ENCODE measurements around the gene LSR. TPM values are rescaled to one million over a fixed set of nuclear protein-coding genes. Genes with fewer than 3 reads are reported as not detected.

The LSR gene
- total RNA-seq, 2 donors from 2014 or later, result 119 to 202 TPM

DNA sequence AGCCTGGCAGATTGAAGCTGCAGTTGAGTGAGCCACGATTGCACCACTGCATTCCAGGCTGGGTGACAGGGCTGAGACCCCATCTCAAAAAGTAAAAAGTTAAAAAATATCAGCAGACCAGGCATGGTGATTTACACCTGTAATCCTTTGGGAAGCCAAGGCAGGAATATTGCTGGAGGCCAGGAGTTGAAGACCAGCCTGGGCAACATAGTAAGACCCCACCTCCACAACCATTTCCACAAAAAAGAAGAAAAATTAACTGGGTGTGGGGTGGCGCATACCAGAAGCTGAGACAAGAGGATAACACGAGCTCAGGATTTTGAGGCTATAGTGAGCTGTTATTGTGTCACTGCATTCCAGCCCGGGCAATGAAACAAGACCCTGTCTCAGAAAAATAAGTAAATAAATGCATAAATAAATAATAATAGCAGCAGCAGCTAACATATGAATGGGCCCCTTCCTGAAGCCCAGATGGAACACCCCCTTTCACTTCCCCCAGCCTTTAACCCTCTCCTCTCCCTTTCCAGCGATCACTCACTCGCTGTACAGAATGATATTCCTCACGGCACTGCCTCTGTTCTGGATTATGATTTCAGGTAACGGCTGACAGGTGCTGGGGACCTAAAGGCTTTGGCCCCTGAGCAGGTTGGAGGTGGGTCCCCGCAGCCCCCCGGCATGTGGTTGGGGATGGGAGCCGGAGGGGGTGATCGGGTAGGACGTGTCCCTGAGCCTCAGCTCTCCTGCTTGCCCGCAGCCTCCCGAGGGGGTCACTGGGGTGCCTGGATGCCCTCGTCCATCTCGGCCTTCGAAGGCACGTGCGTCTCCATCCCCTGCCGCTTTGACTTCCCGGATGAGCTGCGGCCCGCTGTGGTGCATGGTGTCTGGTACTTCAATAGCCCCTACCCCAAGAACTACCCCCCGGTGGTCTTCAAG lies 46.3 kb downstream of the LSR start:
- no peak overlapping the region for H3K27ac ChIP-seq
- TF ChIP-seq POLR2AphosphoS5 (IDR thresholded peaks at IDR 0.05) (no peak), POLR2A (IDR thresholded peaks at IDR 0.05) (no peak)
- TF ChIP-seq, protein P1, sequence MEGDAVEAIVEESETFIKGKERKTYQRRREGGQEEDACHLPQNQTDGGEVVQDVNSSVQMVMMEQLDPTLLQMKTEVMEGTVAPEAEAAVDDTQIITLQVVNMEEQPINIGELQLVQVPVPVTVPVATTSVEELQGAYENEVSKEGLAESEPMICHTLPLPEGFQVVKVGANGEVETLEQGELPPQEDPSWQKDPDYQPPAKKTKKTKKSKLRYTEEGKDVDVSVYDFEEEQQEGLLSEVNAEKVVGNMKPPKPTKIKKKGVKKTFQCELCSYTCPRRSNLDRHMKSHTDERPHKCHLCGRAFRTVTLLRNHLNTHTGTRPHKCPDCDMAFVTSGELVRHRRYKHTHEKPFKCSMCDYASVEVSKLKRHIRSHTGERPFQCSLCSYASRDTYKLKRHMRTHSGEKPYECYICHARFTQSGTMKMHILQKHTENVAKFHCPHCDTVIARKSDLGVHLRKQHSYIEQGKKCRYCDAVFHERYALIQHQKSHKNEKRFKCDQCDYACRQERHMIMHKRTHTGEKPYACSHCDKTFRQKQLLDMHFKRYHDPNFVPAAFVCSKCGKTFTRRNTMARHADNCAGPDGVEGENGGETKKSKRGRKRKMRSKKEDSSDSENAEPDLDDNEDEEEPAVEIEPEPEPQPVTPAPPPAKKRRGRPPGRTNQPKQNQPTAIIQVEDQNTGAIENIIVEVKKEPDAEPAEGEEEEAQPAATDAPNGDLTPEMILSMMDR (IDR thresholded peaks at IDR 0.05), result no peak
- intact Hi-C loops (cut with DNase I), result no loop called here
- no peak overlapping the region for H3K4me3 ChIP-seq
- H3K36me3 ChIP-seq, result no peaks in the 10 kb centered on the region
- no peaks in the 10 kb centered on the region for H3K9me3 ChIP-seq
- no peaks in the 10 kb centered on the region for H3K27me3 ChIP-seq (replicated peaks; ENCODE audit: insufficient read depth)
- DNase-seq (ENCODE audit: low spot score), result no peak
- no peaks in the 10 kb centered on the region for H3K4me1 ChIP-seq (replicated peaks)
- WGBS, result 64% methylated on average over 25 of the region's 25 CpGs

DNA sequence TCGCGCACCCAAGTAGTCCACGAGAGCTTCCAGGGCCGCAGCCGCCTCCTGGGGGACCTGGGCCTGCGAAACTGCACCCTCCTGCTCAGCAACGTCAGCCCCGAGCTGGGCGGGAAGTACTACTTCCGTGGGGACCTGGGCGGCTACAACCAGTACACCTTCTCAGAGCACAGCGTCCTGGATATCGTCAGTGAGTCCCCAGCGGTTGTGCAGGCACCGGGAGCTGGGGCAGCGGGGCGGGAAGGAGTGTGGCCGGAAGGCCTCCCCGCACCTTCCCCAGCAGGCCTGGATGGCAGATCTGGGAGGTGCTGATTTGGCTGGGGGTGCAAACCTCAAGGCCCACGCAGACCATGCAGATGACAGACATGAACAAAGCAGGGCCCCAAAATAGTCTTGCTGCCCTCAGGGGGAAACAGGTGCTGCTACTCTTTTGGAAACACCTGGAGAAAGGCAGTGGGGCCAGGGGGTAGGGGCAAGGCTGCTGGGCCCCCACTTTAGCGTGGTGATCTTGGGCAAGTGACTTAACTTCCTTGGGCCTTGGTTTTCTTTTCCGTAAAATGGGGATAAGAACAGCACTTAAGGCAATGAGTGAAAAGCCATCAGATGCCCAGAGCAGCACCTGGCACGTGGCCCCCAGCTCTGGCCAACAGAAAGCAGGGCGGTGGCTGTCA lies 47.1 kb downstream of the LSR start:
- Histone ChIP-seq H3K27me3 (replicated peaks; ENCODE audit: insufficient read depth) (no peaks in the 10 kb centered on the region), H3K9me3 (no peaks in the 10 kb centered on the region), H3K4me3 (no peak overlapping the region), H3K27ac (no peak overlapping the region), H3K36me3 (no peaks in the 10 kb centered on the region), H3K4me1 (replicated peaks) (no peaks in the 10 kb centered on the region)
- WGBS, result 56% methylated on average over 24 of the region's 24 CpGs
- TF ChIP-seq, protein P1 (IDR thresholded peaks at IDR 0.05), result no peak
- TF ChIP-seq POLR2A (IDR thresholded peaks at IDR 0.05) (no peak), POLR2AphosphoS5 (IDR thresholded peaks at IDR 0.05) (no peak)
- DNase-seq (ENCODE audit: low spot score), result no peak
- intact Hi-C loops (cut with DNase I), result no loop called here

DNA sequence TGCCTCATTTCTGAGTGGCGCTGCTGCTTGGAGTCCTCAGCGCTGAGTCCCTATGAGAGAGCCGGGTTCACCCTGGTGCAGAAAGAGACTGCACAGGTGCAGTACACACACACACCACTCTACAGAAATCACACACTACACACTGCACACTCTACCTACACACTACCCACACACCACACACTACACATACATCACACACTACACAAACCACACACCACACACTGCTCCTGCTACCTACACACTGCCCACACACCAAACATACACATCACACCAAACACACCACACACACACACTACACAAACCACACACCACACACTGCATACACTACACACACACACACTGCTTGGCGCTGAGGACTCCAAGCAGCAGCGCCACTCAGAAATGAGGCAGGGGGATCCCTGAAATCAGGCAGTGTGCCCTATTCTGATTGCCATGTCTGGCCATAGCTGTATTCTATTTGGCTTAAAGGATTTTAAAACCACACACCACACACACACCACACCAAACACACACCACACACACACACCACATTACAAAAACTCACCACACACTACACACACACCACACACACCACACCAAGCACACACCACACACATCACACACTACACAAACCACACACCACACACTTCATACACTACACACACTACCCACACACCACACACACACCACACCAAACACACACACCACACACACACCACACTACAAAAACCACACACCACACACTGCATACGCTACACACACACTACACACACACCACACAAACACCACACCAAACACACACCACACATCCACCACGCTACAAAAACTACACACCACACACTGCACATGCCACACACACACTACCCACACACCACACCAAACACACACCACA lies 48.1 kb downstream of the LSR start:
- TF ChIP-seq, protein P1 (IDR thresholded peaks at IDR 0.05), result no peak
- TF ChIP-seq POLR2A (IDR thresholded peaks at IDR 0.05), result no peak
- TF ChIP-seq POLR2AphosphoS5 (IDR thresholded peaks at IDR 0.05), result no peak
- Histone ChIP-seq H3K27me3 (replicated peaks; ENCODE audit: insufficient read depth) (no peaks in the 10 kb centered on the region), H3K4me1 (replicated peaks) (no peaks in the 10 kb centered on the region), H3K4me3 (no peak overlapping the region), H3K36me3 (no peaks in the 10 kb centered on the region), H3K9me3 (no peaks in the 10 kb centered on the region), H3K27ac (no peak overlapping the region)
- no peak for DNase-seq (ENCODE audit: low spot score)
- 93% methylated on average over 7 of the region's 7 CpGs for WGBS
- intact Hi-C loops (cut with DNase I), result no loop called here

DNA sequence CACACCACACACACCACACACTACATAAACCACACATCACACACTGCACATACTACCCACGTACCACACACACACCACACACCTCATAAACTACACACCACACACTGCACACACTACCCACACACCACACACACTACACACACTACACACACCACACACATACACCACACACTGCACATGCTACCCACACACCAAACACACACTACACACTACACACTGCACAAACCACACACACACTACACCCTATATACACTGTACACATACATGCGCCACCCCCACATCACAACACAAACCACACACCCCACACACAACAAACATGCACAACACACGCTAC lies 48.7 kb downstream of the LSR start:
- WGBS, result 90% methylated on average over 3 of the region's 3 CpGs
- TF ChIP-seq POLR2A (IDR thresholded peaks at IDR 0.05) (no peak), POLR2AphosphoS5 (IDR thresholded peaks at IDR 0.05) (no peak)
- TF ChIP-seq, protein P1 (IDR thresholded peaks at IDR 0.05), result no peak
- no peak overlapping the region for H3K27ac ChIP-seq
- intact Hi-C loops (cut with DNase I), result no loop called here
- no peaks in the 10 kb centered on the region for H3K27me3 ChIP-seq (replicated peaks; ENCODE audit: insufficient read depth)
- no peaks in the 10 kb centered on the region for H3K9me3 ChIP-seq
- no peak overlapping the region for H3K4me3 ChIP-seq
- H3K4me1 ChIP-seq (replicated peaks), result no peaks in the 10 kb centered on the region
- DNase-seq (ENCODE audit: low spot score), result no peak
- no peaks in the 10 kb centered on the region for H3K36me3 ChIP-seq

Measured in prostate gland (tissue), 2 donors.